CD4-positive, alpha-beta T cell (primary cell): Measurements from ENCODE around the gene MUC15. TPM values are rescaled to one million over a fixed set of nuclear protein-coding genes. Genes with fewer than 3 reads are reported as not detected.

Experiments
- ATAC-seq: fragments of 200-7000 bp; cut with Tn5 transposase; one replicate; pipeline ENCODE4 v1.10.0; 2022; ENCODE audit warnings: mild to moderate bottlenecking; ENCODE audit not compliant: poor library complexity
- CTCF ChIA-PET: fragments of 350-600 bp; sonication (Branson Sonifier 250); formaldehyde crosslinking; loops from one replicate; lab custom pipeline; 2021; ENCODE audit warnings: antibody characterized with exemption, inconsistent platforms; lab: Charles Lee
- POLR2A ChIA-PET: fragments of 350-600 bp; sonication (Branson Sonifier 250); formaldehyde crosslinking; loops from one replicate; lab custom pipeline; 2021; ENCODE audit warnings: antibody characterized with exemption, inconsistent platforms; lab: Charles Lee
- DNase-seq, 14 experiments: peaks; one replicate each; pipeline ENCODE4 v3.0.0-alpha.2; 2013 to 2020; ENCODE audit warnings: mixed read lengths in 2 of 14
- H3K27ac ChIP-seq, 2 donors: one replicate each; pipeline versions ENCODE4 v1.5.1 to v1.7.0; 2013; ENCODE audit warnings: low read length in 2 of 2, low read depth in 1 of 2, mild to moderate bottlenecking in 1 of 2
- H3K27me3 ChIP-seq, 2 experiments: 1 replicate in 1 of 2; 2 replicates in 1 of 2; pipeline versions ENCODE4 v1.6.1 to v1.7.0; 2013; ENCODE audit warnings: low read length in 2 of 2, control low read depth in 1 of 2, mild to moderate bottlenecking in 1 of 2, moderate library complexity in 1 of 2; ENCODE audit not compliant: insufficient read depth in 2 of 2, control insufficient read depth in 1 of 2
- H3K36me3 ChIP-seq: one replicate; pipeline ENCODE4 v1.6.1; 2013; ENCODE audit warnings: low read length, control low read depth; ENCODE audit not compliant: insufficient read depth
- H3K4me1 ChIP-seq: one replicate; pipeline ENCODE4 v1.6.1; 2013; ENCODE audit warnings: low read length, control low read depth; ENCODE audit not compliant: insufficient read depth
- H3K4me3 ChIP-seq: one replicate; pipeline ENCODE4 v1.5.1; 2013; ENCODE audit warnings: mild to moderate bottlenecking, low read length, moderate library complexity
- H3K9me3 ChIP-seq, 2 experiments: 1 replicate in 1 of 2; 2 replicates in 1 of 2; pipeline versions ENCODE4 v1.6.1 to v1.7.0; 2013; ENCODE audit warnings: low read length in 2 of 2, mild to moderate bottlenecking in 2 of 2, control low read depth in 1 of 2, moderate library complexity in 1 of 2; ENCODE audit not compliant: control insufficient read depth in 1 of 2, insufficient read depth in 1 of 2
- H3K27ac Mint-ChIP-seq: one replicate; pipeline ENCODE4 v1.8.0; 2020; ENCODE audit warnings: mixed read lengths
- H3K27me3 Mint-ChIP-seq: one replicate; pipeline ENCODE4 v1.8.0; 2021; ENCODE audit warnings: mixed read lengths
- H3K36me3 Mint-ChIP-seq: one replicate; pipeline ENCODE4 v1.8.0; 2021; ENCODE audit warnings: low read depth, mixed read lengths
- H3K4me1 Mint-ChIP-seq: one replicate; pipeline ENCODE4 v1.8.0; 2021; ENCODE audit warnings: low read depth, mixed read lengths
- H3K4me3 Mint-ChIP-seq: one replicate; pipeline ENCODE4 v1.8.0; 2020; ENCODE audit warnings: mild to moderate bottlenecking, mixed read lengths
- H3K9me3 Mint-ChIP-seq: one replicate; pipeline ENCODE4 v1.8.0; 2020; ENCODE audit warnings: mixed read lengths
- intact Hi-C, 2 experiments: fragments of 100-400 bp; cut with DNase I in 1 of 2; cut with micrococcal nuclease in 1 of 2; formaldehyde crosslinking; loops; one replicate each; pipeline versions ENCODE4 v1.15.1 to v1.9.0; 2023 to 2025; cut with DNase I, micrococcal nuclease
- total RNA-seq, 174 experiments: library from RNA in 2 of 174; stranded (reverse) in 2 of 174; gene quantifications; one replicate each; pipeline ENCODE4 v1.2.3 and lab custom pipeline; 2021 to 2026
- TF ChIP-seq, protein P1 (sequence below): fragments of 200-600 bp; IDR thresholded peaks from one replicate; pipeline ENCODE4 v1.8.0; 2022; ENCODE audit warnings: antibody characterized with exemption, mild to moderate bottlenecking

Gene MUC15
- total RNA-seq, 2 experiments from 2014 or later: not detected

DNA sequence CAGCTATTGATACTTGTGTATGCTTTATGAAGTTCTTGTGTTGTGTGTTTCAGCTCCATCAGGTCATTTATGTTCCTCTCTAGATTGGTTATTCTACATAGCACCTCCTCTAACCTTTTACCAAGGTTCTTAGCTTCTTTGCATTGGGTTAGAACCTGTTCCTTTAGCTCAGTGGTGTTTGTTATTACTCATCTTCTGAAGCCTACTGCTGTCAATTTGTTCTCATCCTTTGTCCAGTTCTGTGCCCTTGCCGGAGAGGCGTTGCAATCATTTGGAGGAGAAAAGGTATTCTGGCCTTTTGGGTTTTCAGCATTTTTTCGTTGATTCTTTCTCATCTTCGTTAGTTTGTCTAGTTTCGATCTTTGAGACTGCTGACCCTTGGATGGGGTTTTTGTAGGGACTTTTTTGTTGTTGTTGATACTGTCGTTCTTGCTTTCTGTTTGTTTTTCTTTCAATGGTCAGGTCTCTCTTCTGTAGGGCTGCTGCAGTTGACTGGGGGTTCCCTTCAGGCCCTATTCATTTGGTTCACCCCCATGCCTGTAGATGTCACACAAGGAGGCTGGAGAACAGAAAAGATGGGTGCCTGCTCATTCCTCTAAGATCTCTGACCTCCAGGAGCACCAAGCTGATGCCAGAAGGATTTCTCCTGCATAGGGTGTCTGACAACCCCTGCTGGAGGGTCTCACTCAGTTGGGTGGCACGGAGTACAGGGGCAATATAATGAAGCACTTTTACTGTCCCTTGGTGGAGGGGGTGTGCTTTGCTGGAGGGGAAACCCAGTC is 35.9 kb upstream of the MUC15 start:
- ATAC-seq: no peak
- ChIA-PET CTCF (no interaction called here), POLR2A (no interaction called here)
- DNase-seq: no peak
- Mint-ChIP-seq H3K27ac (no peak overlapping the region), H3K27me3 (no peaks in the 10 kb centered on the region), H3K36me3 (no peaks in the 10 kb centered on the region), H3K4me1 (no peaks in the 10 kb centered on the region), H3K9me3 (peaks cover 22% of the 10 kb centered on the region), H3K4me3 (no peak overlapping the region)
- Histone ChIP-seq H3K4me3 (no peak overlapping the region), H3K4me1 (no peaks in the 10 kb centered on the region), H3K27me3 (no peaks in the 10 kb centered on the region), H3K9me3 (peaks cover 0 to 12% of the 10 kb centered on the region in 2 experiments), H3K36me3 (no peaks in the 10 kb centered on the region), H3K27ac (no peak overlapping the region)
- TF ChIP-seq, protein P1, sequence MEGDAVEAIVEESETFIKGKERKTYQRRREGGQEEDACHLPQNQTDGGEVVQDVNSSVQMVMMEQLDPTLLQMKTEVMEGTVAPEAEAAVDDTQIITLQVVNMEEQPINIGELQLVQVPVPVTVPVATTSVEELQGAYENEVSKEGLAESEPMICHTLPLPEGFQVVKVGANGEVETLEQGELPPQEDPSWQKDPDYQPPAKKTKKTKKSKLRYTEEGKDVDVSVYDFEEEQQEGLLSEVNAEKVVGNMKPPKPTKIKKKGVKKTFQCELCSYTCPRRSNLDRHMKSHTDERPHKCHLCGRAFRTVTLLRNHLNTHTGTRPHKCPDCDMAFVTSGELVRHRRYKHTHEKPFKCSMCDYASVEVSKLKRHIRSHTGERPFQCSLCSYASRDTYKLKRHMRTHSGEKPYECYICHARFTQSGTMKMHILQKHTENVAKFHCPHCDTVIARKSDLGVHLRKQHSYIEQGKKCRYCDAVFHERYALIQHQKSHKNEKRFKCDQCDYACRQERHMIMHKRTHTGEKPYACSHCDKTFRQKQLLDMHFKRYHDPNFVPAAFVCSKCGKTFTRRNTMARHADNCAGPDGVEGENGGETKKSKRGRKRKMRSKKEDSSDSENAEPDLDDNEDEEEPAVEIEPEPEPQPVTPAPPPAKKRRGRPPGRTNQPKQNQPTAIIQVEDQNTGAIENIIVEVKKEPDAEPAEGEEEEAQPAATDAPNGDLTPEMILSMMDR: no peak
- intact Hi-C loops: no loop called here

GRCh38 chr11:26599876-26600434 is 27.9 kb upstream of the MUC15 start:
- Mint-ChIP-seq H3K4me1 (no peaks in the 10 kb centered on the region), H3K27ac (no peak overlapping the region), H3K27me3 (no peaks in the 10 kb centered on the region), H3K36me3 (no peaks in the 10 kb centered on the region), H3K4me3 (no peak overlapping the region), H3K9me3 (peaks cover 19% of the 10 kb centered on the region)
- no peak for DNase-seq
- Histone ChIP-seq H3K9me3 (peaks cover 0 to 9% of the 10 kb centered on the region in 2 experiments), H3K4me3 (no peak overlapping the region), H3K27me3 (no peaks in the 10 kb centered on the region), H3K36me3 (no peaks in the 10 kb centered on the region), H3K4me1 (no peaks in the 10 kb centered on the region), H3K27ac (no peak overlapping the region)
- ATAC-seq: no peak
- TF ChIP-seq, protein P1: no peak
- POLR2A ChIA-PET: no interaction called here
- intact Hi-C loops: no loop called here
- CTCF ChIA-PET: no interaction called here

GRCh38 chr11:26599425-26599824 is 27.4 kb upstream of the MUC15 start:
- Histone ChIP-seq H3K27me3 (no peaks in the 10 kb centered on the region), H3K4me3 (no peak overlapping the region), H3K36me3 (no peaks in the 10 kb centered on the region), H3K27ac (no peak overlapping the region), H3K9me3 (peaks cover 0 to 9% of the 10 kb centered on the region in 2 experiments), H3K4me1 (no peaks in the 10 kb centered on the region)
- Mint-ChIP-seq H3K27ac (no peak overlapping the region), H3K4me3 (no peak overlapping the region), H3K36me3 (no peaks in the 10 kb centered on the region), H3K4me1 (no peaks in the 10 kb centered on the region), H3K27me3 (no peaks in the 10 kb centered on the region), H3K9me3 (peaks cover 19% of the 10 kb centered on the region)
- intact Hi-C loops: no loop called here
- ChIA-PET POLR2A (no interaction called here), CTCF (no interaction called here)
- no peak for ATAC-seq
- TF ChIP-seq, protein P1: no peak
- no peak for DNase-seq
